Osteocyte (in vitro differentiated cells): Measurements from ENCODE around the gene BPIFB4. TPM values are rescaled to one million over a fixed set of nuclear protein-coding genes. Genes with fewer than 3 reads are reported as not detected.

ENCODE experiments used
- DNase-seq: peaks from one replicate; pipeline ENCODE4 v3.0.0; 2021; ENCODE audit warnings: mixed read lengths; ENCODE audit not compliant: unreplicated experiment; ENCODE audit errors: extremely low spot score
- H3K27ac Mint-ChIP-seq: one replicate; pipeline ENCODE4 v1.8.0; 2021; ENCODE audit warnings: mild to moderate bottlenecking, mixed read lengths; ENCODE audit not compliant: unreplicated experiment
- H3K27me3 Mint-ChIP-seq: one replicate; pipeline ENCODE4 v1.8.0; 2021; ENCODE audit warnings: mixed read lengths; ENCODE audit not compliant: unreplicated experiment
- H3K36me3 Mint-ChIP-seq: one replicate; pipeline ENCODE4 v1.8.0; 2021; ENCODE audit warnings: mixed read lengths; ENCODE audit not compliant: unreplicated experiment
- H3K4me1 Mint-ChIP-seq: one replicate; pipeline ENCODE4 v1.8.0; 2021; ENCODE audit warnings: mixed read lengths; ENCODE audit not compliant: unreplicated experiment
- H3K4me3 Mint-ChIP-seq: one replicate; pipeline ENCODE4 v1.8.0; 2021; ENCODE audit warnings: mild to moderate bottlenecking, moderate library complexity, mixed read lengths; ENCODE audit not compliant: unreplicated experiment
- H3K9me3 Mint-ChIP-seq: one replicate; pipeline ENCODE4 v1.8.0; 2021; ENCODE audit warnings: mixed read lengths; ENCODE audit not compliant: unreplicated experiment
- CTCF ChIP-seq: fragments of 200-600 bp; sonication (generic); IDR thresholded peaks from 2 replicates; pipeline ENCODE4 v1.5.0; 2021; ENCODE audit warnings: antibody characterized with exemption, mild to moderate bottlenecking, moderate library complexity
- total RNA-seq: library from RNA; stranded (reverse); gene quantifications from 2 replicates; pipeline ENCODE4 v1.2.1, GENCODE V29; 2021

BPIFB4 gene
- total RNA-seq, 1 donor from 2014 or later = not detected

DNA sequence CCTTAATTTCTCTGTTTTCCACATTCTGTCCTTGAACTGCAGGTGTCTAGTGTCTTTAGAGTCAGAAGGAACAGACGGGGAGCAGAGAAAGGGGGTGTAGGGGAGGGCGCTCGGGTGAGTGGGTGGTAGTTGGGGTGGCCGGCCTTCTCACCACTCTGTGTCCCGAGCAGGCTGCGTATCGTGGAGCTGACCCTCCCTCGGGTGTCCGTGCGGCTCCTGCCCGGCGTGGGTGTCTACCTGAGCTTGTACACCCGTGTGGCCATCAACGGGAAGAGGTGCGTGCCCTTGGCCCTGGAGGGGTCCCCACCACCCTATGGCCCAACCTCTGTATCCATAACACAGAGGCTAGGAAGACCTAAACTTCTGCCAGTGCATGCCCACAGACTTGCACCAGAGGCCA is 5.3 kb downstream of the BPIFB4 start:
- no peak for TF ChIP-seq CTCF
- no peak for DNase-seq
- H3K9me3 Mint-ChIP-seq = no peaks in the 10 kb centered on the region
- H3K4me3 Mint-ChIP-seq = no peak overlapping the region
- no peaks in the 10 kb centered on the region for H3K4me1 Mint-ChIP-seq
- peaks cover 7% of the 10 kb centered on the region for H3K27me3 Mint-ChIP-seq
- no peaks in the 10 kb centered on the region for H3K36me3 Mint-ChIP-seq
- H3K27ac Mint-ChIP-seq = no peak overlapping the region

- no peak for TF ChIP-seq CTCF
- H3K27ac Mint-ChIP-seq = no peak overlapping the region
- H3K36me3 Mint-ChIP-seq = no peaks in the 10 kb centered on the region
- DNase-seq = no peak
- no peaks in the 10 kb centered on the region for H3K4me1 Mint-ChIP-seq
- H3K9me3 Mint-ChIP-seq = no peaks in the 10 kb centered on the region
- peaks cover 2% of the 10 kb centered on the region for H3K27me3 Mint-ChIP-seq
- H3K4me3 Mint-ChIP-seq = no peak overlapping the region
Measured at GRCh38 chr20:33086052-33086722, 6.7 kb downstream of the BPIFB4 start.

DNA sequence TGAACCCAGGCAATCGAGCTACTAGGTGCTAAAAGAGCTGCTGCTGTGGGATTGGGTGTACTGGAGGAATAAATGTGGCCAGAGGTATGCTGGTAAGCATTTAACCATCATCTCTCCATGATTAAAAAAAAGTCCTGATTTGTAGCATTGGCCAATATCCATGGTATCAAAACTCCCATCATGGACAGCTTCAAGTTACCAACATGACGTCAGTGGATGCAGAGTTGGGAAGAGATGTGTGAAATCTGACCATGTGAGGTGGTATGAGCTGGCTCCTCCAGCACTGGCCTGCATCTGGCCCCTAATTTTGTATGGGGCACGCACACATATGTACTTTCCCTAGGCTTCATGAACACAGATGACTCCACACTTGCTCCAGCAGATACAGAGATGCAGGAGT is 11.7 kb downstream of the BPIFB4 start:
- H3K4me3 Mint-ChIP-seq = no peak overlapping the region
- no peak for TF ChIP-seq CTCF
- no peak overlapping the region for H3K27ac Mint-ChIP-seq
- H3K27me3 Mint-ChIP-seq = peaks cover 2% of the 10 kb centered on the region
- no peaks in the 10 kb centered on the region for H3K36me3 Mint-ChIP-seq
- H3K4me1 Mint-ChIP-seq = no peaks in the 10 kb centered on the region
- no peak for DNase-seq
- no peaks in the 10 kb centered on the region for H3K9me3 Mint-ChIP-seq

- Mint-ChIP-seq H3K27me3 (peaks cover 2% of the 10 kb centered on the region), H3K36me3 (no peaks in the 10 kb centered on the region), H3K27ac (no peak overlapping the region), H3K9me3 (no peaks in the 10 kb centered on the region), H3K4me1 (no peaks in the 10 kb centered on the region), H3K4me3 (no peak overlapping the region)
- TF ChIP-seq CTCF = no peak
- DNase-seq = no peak
Measured at GRCh38 chr20:33091693-33092092, 12.2 kb downstream of the BPIFB4 start.

DNA sequence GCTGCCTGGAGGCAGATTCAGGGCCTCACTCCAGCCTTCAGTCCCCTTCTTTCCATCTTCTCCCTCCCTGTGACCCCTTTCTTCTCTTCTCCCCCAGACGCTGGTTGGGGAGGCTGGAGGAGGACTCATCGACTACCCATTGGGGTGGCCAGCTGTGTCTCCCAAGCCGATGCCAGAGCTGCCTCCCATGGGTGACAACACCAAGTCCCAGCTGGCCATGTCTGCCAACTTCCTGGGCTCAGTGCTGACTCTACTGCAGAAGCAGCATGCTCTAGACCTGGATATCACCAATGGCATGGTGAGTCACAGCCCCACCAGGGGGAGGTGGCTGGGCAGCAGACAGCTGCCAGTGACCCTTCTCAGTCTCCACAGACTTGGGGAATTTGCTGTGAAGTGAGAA is 12.9 kb downstream of the BPIFB4 start:
- Mint-ChIP-seq H3K9me3 (no peaks in the 10 kb centered on the region), H3K4me1 (no peaks in the 10 kb centered on the region), H3K4me3 (no peak overlapping the region), H3K27me3 (peaks cover 2% of the 10 kb centered on the region), H3K36me3 (no peaks in the 10 kb centered on the region), H3K27ac (no peak overlapping the region)
- no peak for DNase-seq
- TF ChIP-seq CTCF = no peak
